Caco-2 (cell line): ENCODE results near the gene FBLN5. TPM values are rescaled to one million over a fixed set of nuclear protein-coding genes. Genes with fewer than 3 reads are reported as not detected.
A peak's percentile ranks its signal among the peaks of the same experiment; 100 is the strongest.

Experiments
- BruUV-seq: library from RNA; stranded (reverse); fragments of 400-500 nt; replicated peaks from 2 replicates; lab custom pipeline; 2021; lab: Mats Ljungman, UMichigan
- CTCF ChIA-PET: fragments of 300-600 bp; sonication (Branson Sonifier 250); formaldehyde crosslinking; loops from one replicate; lab custom pipeline; 2022; ENCODE audit warnings: antibody characterized with exemption; lab: Charles Lee
- POLR2A ChIA-PET: fragments of 300-600 bp; sonication (Branson Sonifier 250); formaldehyde crosslinking; loops from one replicate; lab custom pipeline; 2022; ENCODE audit warnings: antibody characterized with exemption; lab: Charles Lee
- DNase-seq, 2 experiments: peaks; one replicate each; pipeline versions ENCODE4 v3.0.0 to v3.0.0-alpha.2; 2020 to 2022
- H3K27me3 ChIP-seq: replicated peaks from 2 replicates; pipeline ENCODE4 v1.6.0; 2011; ENCODE audit warnings: low read length; ENCODE audit not compliant: control insufficient read depth, insufficient read depth
- H3K36me3 ChIP-seq: 2 replicates; pipeline ENCODE4 v1.5.1; 2011; ENCODE audit warnings: low read length; ENCODE audit not compliant: control insufficient read depth, insufficient read depth
- H3K4me1 ChIP-seq: fragments of 250-450 bp; sonication (Bioruptor Pico); 2 replicates; pipeline ENCODE4 v1.5.1; 2020; ENCODE audit warnings: mild to moderate bottlenecking
- H3K4me3 ChIP-seq: 2 replicates; pipeline ENCODE4 v1.5.1; 2011; ENCODE audit warnings: low read depth, mild to moderate bottlenecking, control low read depth, low read length
- H3K9me3 ChIP-seq: fragments of 250-450 bp; sonication (Bioruptor Pico); 2 replicates; pipeline ENCODE4 v1.5.1; 2020; ENCODE audit warnings: mild to moderate bottlenecking, moderate library complexity
- H3K27ac Mint-ChIP-seq: one replicate; pipeline ENCODE4 v1.8.0; 2022; ENCODE audit warnings: mixed read lengths; ENCODE audit not compliant: unreplicated experiment
- H3K27me3 Mint-ChIP-seq: one replicate; pipeline ENCODE4 v1.8.0; 2022; ENCODE audit warnings: mixed read lengths; ENCODE audit not compliant: insufficient read depth, unreplicated experiment
- H3K36me3 Mint-ChIP-seq: one replicate; pipeline ENCODE4 v1.8.0; 2022; ENCODE audit warnings: mild to moderate bottlenecking, mixed read lengths; ENCODE audit not compliant: insufficient read depth, unreplicated experiment
- H3K4me1 Mint-ChIP-seq: one replicate; pipeline ENCODE4 v1.8.0; 2022; ENCODE audit warnings: low read depth, mixed read lengths; ENCODE audit not compliant: unreplicated experiment
- H3K4me3 Mint-ChIP-seq: one replicate; pipeline ENCODE4 v1.8.0; 2022; ENCODE audit warnings: mild to moderate bottlenecking, moderate library complexity, mixed read lengths; ENCODE audit not compliant: unreplicated experiment
- H3K9me3 Mint-ChIP-seq: one replicate; pipeline ENCODE4 v1.8.0; 2022; ENCODE audit warnings: mixed read lengths; ENCODE audit not compliant: unreplicated experiment
- intact Hi-C: fragments of 100-400 bp; cut with micrococcal nuclease; formaldehyde crosslinking; loops from one replicate; pipeline ENCODE4 v1.10.0; 2022; ENCODE audit not compliant: unreplicated experiment
- total RNA-seq: library from RNA; stranded (reverse); gene quantifications from 2 replicates; pipeline ENCODE4 v1.2.3, GENCODE V29; 2022
- TF ChIP-seq, protein P1 (sequence below), 2 experiments: fragments of 200-600 bp in 1 of 2; IDR thresholded peaks; 1 replicate in 1 of 2; 2 replicates in 1 of 2; pipeline versions ENCODE4 v1.5.1 to v1.8.0; 2011 to 2022; ENCODE audit warnings: antibody characterized with exemption in 1 of 2, control low read depth in 1 of 2, inconsistent platforms in 1 of 2, low read depth in 1 of 2, low read length in 1 of 2, mild to moderate bottlenecking in 1 of 2, moderate library complexity in 1 of 2; ENCODE audit not compliant: insufficient read depth in 1 of 2, severe bottlenecking in 1 of 2, unreplicated experiment in 1 of 2

Gene FBLN5
- total RNA-seq, 1 experiment from 2014 or later = 13.9 TPM

DNA sequence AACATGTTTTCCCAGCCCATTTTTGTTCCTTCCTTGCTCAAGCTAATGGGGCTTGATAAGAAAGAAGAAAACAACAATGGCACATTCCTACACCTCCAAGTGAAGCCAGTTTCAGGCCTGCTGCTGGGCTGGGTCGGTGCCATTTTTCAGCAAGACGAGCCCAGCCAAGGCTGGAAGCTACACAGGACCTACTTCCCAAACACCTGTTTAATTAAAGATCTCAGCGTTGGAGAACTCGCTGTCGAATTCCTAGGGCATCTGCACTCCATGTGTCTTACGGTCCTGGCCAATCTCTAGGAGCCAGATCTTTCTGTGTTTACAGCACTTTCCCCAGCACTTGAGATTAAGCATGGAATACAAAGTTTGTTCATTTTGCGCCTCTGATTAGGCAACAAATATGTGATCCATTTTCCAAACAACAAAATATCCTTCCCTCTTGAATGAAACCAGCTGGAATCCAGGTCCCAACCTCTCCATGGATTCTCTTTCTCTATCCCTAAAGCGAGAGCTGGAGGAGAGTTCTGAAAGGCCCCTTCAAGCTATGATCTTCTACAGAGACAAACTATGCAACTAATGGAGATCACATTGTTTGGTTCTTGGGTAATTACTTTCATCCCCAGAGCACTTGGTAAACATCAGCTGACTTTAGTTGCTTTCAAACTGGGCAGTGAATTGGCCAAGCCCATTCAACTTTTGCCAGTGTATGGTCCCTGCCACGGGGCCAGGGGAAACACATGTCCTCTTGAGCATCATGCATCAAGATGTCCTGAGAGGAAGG is 45.9 kb downstream of the FBLN5 start:
- no TSS peak for BruUV-seq
- no peaks in the 10 kb centered on the region for H3K27me3 Mint-ChIP-seq
- H3K27me3 ChIP-seq = no peaks in the 10 kb centered on the region
- no peak overlapping the region for H3K4me3 Mint-ChIP-seq
- H3K4me1 Mint-ChIP-seq = no peaks in the 10 kb centered on the region
- ChIA-PET POLR2A (no interaction called here), CTCF (interaction anchor here (1.0 kb wide), 1 partner anchor 10 kb away, joined by 5 read pairs; no protein-coding TSS in a partner anchor)
- H3K4me1 ChIP-seq = no peaks in the 10 kb centered on the region
- H3K27ac Mint-ChIP-seq = no peak overlapping the region
- no peaks in the 10 kb centered on the region for H3K36me3 ChIP-seq
- no peaks in the 10 kb centered on the region for H3K9me3 ChIP-seq
- no peak for DNase-seq
- no peak overlapping the region for H3K4me3 ChIP-seq
- H3K9me3 Mint-ChIP-seq = no peaks in the 10 kb centered on the region
- intact Hi-C loops = no loop called here
- TF ChIP-seq, protein P1, sequence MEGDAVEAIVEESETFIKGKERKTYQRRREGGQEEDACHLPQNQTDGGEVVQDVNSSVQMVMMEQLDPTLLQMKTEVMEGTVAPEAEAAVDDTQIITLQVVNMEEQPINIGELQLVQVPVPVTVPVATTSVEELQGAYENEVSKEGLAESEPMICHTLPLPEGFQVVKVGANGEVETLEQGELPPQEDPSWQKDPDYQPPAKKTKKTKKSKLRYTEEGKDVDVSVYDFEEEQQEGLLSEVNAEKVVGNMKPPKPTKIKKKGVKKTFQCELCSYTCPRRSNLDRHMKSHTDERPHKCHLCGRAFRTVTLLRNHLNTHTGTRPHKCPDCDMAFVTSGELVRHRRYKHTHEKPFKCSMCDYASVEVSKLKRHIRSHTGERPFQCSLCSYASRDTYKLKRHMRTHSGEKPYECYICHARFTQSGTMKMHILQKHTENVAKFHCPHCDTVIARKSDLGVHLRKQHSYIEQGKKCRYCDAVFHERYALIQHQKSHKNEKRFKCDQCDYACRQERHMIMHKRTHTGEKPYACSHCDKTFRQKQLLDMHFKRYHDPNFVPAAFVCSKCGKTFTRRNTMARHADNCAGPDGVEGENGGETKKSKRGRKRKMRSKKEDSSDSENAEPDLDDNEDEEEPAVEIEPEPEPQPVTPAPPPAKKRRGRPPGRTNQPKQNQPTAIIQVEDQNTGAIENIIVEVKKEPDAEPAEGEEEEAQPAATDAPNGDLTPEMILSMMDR (IDR thresholded peaks at IDR 0.05; ENCODE audit: insufficient read depth in 1 of 2, low read depth in 1 of 2, low read length in 1 of 2, severe bottlenecking in 1 of 2, unreplicated experiment in 1 of 2) = no peak
- no peaks in the 10 kb centered on the region for H3K36me3 Mint-ChIP-seq

DNA sequence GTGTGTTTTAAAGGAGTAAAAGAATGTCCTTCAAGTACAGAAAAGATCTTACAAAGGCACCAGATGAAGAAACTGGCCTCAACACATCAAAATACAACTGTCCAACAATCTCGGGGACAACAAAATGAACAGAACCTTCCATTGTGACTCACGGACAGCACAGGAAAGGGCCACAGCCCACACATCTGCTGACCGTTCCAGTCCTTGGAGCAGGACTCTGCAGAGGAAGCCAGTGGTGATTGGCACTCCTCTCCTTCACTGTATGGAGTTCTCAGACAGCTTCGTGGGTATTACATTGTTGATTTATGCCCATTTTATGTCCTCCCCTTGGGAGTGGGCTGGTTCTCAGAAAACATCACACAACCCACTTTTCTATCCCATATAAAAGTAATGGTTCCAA is 47.7 kb downstream of the FBLN5 start:
- no peak overlapping the region for H3K4me3 Mint-ChIP-seq
- H3K27me3 ChIP-seq = no peaks in the 10 kb centered on the region
- no peaks in the 10 kb centered on the region for H3K9me3 ChIP-seq
- no TSS peak for BruUV-seq
- H3K9me3 Mint-ChIP-seq = no peaks in the 10 kb centered on the region
- H3K36me3 Mint-ChIP-seq = no peaks in the 10 kb centered on the region
- ChIA-PET POLR2A (interaction anchor here (0.6 kb wide), 1 partner anchor 115 kb away, joined by 4 read pairs; no protein-coding TSS in a partner anchor), CTCF (interaction anchor here (0.6 to 1.1 kb wide), 4 partner anchors 41 to 250 kb away, joined by 3 to 8 read pairs (median 4); no protein-coding TSS in a partner anchor)
- TF ChIP-seq, protein P1 (IDR thresholded peaks at IDR 0.05; ENCODE audit: insufficient read depth in 1 of 2, low read depth in 1 of 2, low read length in 1 of 2, severe bottlenecking in 1 of 2, unreplicated experiment in 1 of 2) = no peak
- H3K27ac Mint-ChIP-seq = no peak overlapping the region
- no peak for DNase-seq
- no peaks in the 10 kb centered on the region for H3K27me3 Mint-ChIP-seq
- H3K36me3 ChIP-seq = no peaks in the 10 kb centered on the region
- intact Hi-C loops = loop anchor here (2.0 to 5.0 kb wide), 2 partner anchors 183 to 249 kb away; no protein-coding TSS in a partner anchor
- H3K4me1 Mint-ChIP-seq = no peaks in the 10 kb centered on the region
- no peaks in the 10 kb centered on the region for H3K4me1 ChIP-seq
- no peak overlapping the region for H3K4me3 ChIP-seq

DNA sequence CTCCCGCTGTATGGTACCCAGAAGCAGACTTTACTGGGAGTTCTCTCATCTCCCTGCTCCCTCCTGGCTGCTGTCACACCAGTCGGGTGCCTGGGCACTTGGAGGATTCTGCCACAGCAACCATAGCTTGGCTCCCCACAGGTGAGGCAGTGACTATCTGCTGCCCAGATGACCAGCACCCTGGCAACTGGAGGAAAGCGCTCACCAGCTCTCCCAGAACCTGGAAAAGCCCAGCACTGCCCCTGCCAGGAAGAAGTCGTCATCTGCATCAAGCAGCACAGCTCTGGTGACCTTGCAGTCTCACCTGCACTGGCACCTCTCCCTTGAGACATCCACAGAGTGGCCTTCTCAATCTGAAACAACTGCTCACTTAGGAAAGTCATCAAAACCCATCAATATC is 48.3 kb downstream of the FBLN5 start:
- no peak overlapping the region for H3K4me3 Mint-ChIP-seq
- CTCF ChIA-PET = interaction anchor here (0.6 to 1.1 kb wide), 5 partner anchors 41 to 250 kb away, joined by 3 to 8 read pairs (median 3); no protein-coding TSS in a partner anchor
- H3K4me1 Mint-ChIP-seq = no peaks in the 10 kb centered on the region
- Histone ChIP-seq H3K4me1 (no peaks in the 10 kb centered on the region), H3K9me3 (no peaks in the 10 kb centered on the region), H3K27me3 (no peaks in the 10 kb centered on the region), H3K4me3 (no peak overlapping the region), H3K36me3 (no peaks in the 10 kb centered on the region)
- peak; percentile 49 to 55 for DNase-seq
- POLR2A ChIA-PET = interaction anchor here (0.6 kb wide), 2 partner anchors 115 to 222 kb away, joined by 3 to 4 read pairs; no protein-coding TSS in a partner anchor
- no peaks in the 10 kb centered on the region for H3K27me3 Mint-ChIP-seq
- BruUV-seq = no TSS peak
- intact Hi-C loops = loop anchor here (2.0 to 5.0 kb wide), 2 partner anchors 182 to 248 kb away; no protein-coding TSS in a partner anchor
- TF ChIP-seq, protein P1 (IDR thresholded peaks at IDR 0.05; ENCODE audit: insufficient read depth in 1 of 2, low read depth in 1 of 2, low read length in 1 of 2, severe bottlenecking in 1 of 2, unreplicated experiment in 1 of 2) = peak in 1 of 2 experiments; percentile 44
- no peak overlapping the region for H3K27ac Mint-ChIP-seq
- no peaks in the 10 kb centered on the region for H3K9me3 Mint-ChIP-seq
- no peaks in the 10 kb centered on the region for H3K36me3 Mint-ChIP-seq
